Effector CD4-positive, alpha-beta T cell (primary cell): ENCODE results near the gene SLC2A13.
"Not testable (repeated sequence)": the region's sequence is repeated elsewhere in the genome, so short reads cannot be mapped to it uniquely, and the experiment has no call there.

ENCODE experiments used
- DNase-seq: peaks from one replicate; pipeline ENCODE4 v3.0.0-alpha.2; 2020

SLC2A13 gene

GRCh38 chr12:39989501-39989900 lies 116.4 kb downstream of the SLC2A13 start:
- no peak for DNase-seq

- no peak for DNase-seq
Measured at GRCh38 chr12:39988574-39988973, 117.3 kb downstream of the SLC2A13 start.

GRCh38 chr12:39986674-39987073 lies 119.2 kb downstream of the SLC2A13 start:
- DNase-seq, result no peak

GRCh38 chr12:39984670-39985069 lies 121.2 kb downstream of the SLC2A13 start:
- DNase-seq, result no peak

GRCh38 chr12:39975374-39975918 lies 130.4 kb downstream of the SLC2A13 start:
- DNase-seq, result no peak

- no peak for DNase-seq
Measured at GRCh38 chr12:39972119-39972518, 133.8 kb downstream of the SLC2A13 start.

- DNase-seq, result no peak
Measured at GRCh38 chr12:39971348-39971747, 134.5 kb downstream of the SLC2A13 start.

GRCh38 chr12:39966721-39967120 lies 139.2 kb downstream of the SLC2A13 start:
- DNase-seq, result no peak

- DNase-seq, result no peak
Measured at GRCh38 chr12:39966256-39966655, 139.6 kb downstream of the SLC2A13 start.

- no peak for DNase-seq
Measured at GRCh38 chr12:39959467-39959866, 146.4 kb downstream of the SLC2A13 start.

- no peak for DNase-seq
Measured at GRCh38 chr12:39959031-39959430, 146.8 kb downstream of the SLC2A13 start.

- no peak for DNase-seq
Measured at GRCh38 chr12:39958377-39958776, 147.5 kb downstream of the SLC2A13 start.

- no peak for DNase-seq
Measured at GRCh38 chr12:39956725-39957124, 149.2 kb downstream of the SLC2A13 start.

- no peak for DNase-seq
Measured at GRCh38 chr12:39946361-39947280, 159.3 kb downstream of the SLC2A13 start.

GRCh38 chr12:39937119-39937518 lies 168.8 kb downstream of the SLC2A13 start:
- no peak for DNase-seq

GRCh38 chr12:39935839-39936238 lies 170.0 kb downstream of the SLC2A13 start:
- no peak for DNase-seq

- no peak for DNase-seq
Measured at GRCh38 chr12:39935275-39935674, 170.6 kb downstream of the SLC2A13 start.

GRCh38 chr12:39931857-39932256 lies 174.0 kb downstream of the SLC2A13 start:
- no peak for DNase-seq

- DNase-seq, result no peak
Measured at GRCh38 chr12:39931231-39931630, 174.7 kb downstream of the SLC2A13 start.

- DNase-seq, result no peak
Measured at GRCh38 chr12:39930101-39930500, 175.8 kb downstream of the SLC2A13 start.

- no peak for DNase-seq
Measured at GRCh38 chr12:39928181-39928899, 177.5 kb downstream of the SLC2A13 start.

- no peak for DNase-seq
Measured at GRCh38 chr12:39923364-39923763, 182.5 kb downstream of the SLC2A13 start.

- not testable (repeated sequence) for DNase-seq
Measured at GRCh38 chr12:39922598-39922997, 183.3 kb downstream of the SLC2A13 start.

- no peak for DNase-seq
Measured at GRCh38 chr12:39920647-39921046, 185.2 kb downstream of the SLC2A13 start.
